ENCODE measurements around the gene MAPK8.
A peak's percentile ranks its signal among the peaks of the same experiment; 100 is the strongest.

Gene MAPK8

DNA sequence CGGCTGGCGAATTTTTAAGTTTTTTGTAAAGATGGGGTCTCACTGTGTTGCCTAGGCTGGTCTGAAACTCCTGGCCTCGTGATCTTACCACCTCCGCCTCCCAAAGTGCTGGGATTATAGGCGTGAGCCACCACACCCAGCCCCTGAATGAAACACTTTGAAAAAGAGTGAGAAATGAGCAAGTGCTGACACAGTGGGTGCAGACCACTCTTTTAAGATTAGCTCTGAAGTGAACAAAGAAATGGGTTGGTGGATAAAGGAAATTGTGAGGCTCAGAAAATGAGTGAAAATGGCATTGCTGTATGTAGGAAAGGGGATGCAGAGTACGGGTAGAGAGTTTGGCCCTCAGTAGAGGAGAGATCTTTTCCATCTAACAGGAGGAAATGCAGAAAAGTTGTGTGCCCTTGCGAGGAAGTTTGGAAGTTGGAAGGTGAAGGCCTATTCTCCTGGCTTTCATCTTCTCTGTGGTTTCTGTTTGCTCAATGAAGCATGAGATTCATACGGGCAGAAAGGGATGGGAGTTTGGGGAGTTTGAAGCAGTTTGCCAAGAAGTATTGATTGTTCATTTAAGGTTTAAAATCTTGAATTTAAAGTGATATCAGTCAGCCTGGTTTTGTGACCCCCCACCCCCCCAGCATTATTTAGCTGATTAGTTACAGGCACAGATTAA is 11.0 kb downstream of the MAPK8 start:
- TF ChIP-seq, protein P1, sequence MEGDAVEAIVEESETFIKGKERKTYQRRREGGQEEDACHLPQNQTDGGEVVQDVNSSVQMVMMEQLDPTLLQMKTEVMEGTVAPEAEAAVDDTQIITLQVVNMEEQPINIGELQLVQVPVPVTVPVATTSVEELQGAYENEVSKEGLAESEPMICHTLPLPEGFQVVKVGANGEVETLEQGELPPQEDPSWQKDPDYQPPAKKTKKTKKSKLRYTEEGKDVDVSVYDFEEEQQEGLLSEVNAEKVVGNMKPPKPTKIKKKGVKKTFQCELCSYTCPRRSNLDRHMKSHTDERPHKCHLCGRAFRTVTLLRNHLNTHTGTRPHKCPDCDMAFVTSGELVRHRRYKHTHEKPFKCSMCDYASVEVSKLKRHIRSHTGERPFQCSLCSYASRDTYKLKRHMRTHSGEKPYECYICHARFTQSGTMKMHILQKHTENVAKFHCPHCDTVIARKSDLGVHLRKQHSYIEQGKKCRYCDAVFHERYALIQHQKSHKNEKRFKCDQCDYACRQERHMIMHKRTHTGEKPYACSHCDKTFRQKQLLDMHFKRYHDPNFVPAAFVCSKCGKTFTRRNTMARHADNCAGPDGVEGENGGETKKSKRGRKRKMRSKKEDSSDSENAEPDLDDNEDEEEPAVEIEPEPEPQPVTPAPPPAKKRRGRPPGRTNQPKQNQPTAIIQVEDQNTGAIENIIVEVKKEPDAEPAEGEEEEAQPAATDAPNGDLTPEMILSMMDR (IDR thresholded peaks at IDR 0.05; ENCODE audit: low read depth, low read length), result no peak
- TF ChIP-seq, protein P2, sequence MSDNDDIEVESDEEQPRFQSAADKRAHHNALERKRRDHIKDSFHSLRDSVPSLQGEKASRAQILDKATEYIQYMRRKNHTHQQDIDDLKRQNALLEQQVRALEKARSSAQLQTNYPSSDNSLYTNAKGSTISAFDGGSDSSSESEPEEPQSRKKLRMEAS (IDR thresholded peaks at IDR 0.05; ENCODE audit: low read depth, low read length), result no peak
- TF ChIP-seq POLR2A (IDR thresholded peaks at IDR 0.05; ENCODE audit: extremely low read depth, insufficient read length), result no peak
- no peak for TF ChIP-seq MYC (IDR thresholded peaks at IDR 0.05; ENCODE audit: low read depth, low read length)
- no peak for DNase-seq (ENCODE audit: low read depth)

DNA sequence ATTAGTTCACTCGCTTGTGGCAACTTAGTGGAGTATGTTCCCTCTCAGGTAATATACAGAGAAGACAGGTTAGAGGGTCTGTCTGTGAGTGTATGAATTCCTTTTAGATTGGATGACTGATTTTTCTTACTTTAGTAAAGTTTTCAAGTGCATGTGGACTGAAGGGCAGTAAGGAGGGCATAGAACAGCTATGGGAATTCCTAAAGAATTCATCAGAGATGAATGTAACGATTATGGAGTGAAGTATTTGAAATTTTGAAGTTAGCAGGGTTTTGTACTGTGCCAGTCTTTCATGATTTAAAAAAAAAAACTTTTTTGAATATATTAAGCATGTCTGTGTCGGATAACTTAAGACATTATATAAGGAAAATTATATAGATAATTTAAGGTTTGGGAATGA is 15.5 kb downstream of the MAPK8 start:
- no peak for DNase-seq (ENCODE audit: low read depth)
- TF ChIP-seq, protein P1 (IDR thresholded peaks at IDR 0.05; ENCODE audit: low read depth, low read length), result no peak
- TF ChIP-seq POLR2A (IDR thresholded peaks at IDR 0.05; ENCODE audit: extremely low read depth, insufficient read length) (no peak), MYC (IDR thresholded peaks at IDR 0.05; ENCODE audit: low read depth, low read length) (no peak)
- TF ChIP-seq, protein P2 (IDR thresholded peaks at IDR 0.05; ENCODE audit: low read depth, low read length), result no peak
- H3K4me3 ChIP-seq (ENCODE audit: low read depth, low read length), result no peak overlapping the region

More for the DNA sequence above, 11.0 kb downstream of the MAPK8 start:
- no peak overlapping the region for H3K4me3 ChIP-seq (ENCODE audit: low read depth, low read length)

DNA sequence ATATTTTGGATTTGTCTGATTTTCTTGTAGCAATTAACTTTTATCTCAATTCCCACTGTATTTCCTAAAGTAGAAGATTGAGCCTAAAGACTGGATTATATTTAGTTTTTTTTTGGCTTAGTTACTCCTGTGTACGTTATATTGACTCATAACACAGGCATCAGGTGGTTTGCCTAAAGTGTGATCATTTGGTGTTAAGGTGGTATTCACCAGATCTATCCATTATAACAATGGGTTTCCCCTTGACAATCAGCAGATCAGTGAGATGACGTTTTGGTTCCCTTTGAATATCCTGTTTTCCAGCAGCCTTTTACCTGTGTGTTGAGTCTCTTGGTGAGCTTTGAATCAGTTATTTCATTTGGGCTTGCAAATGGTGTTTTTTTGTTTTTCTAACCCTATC is 18.1 kb downstream of the MAPK8 start:
- H3K4me3 ChIP-seq (ENCODE audit: low read depth, low read length), result no peak overlapping the region
- TF ChIP-seq MYC (IDR thresholded peaks at IDR 0.05; ENCODE audit: low read depth, low read length), result no peak
- TF ChIP-seq, protein P2 (IDR thresholded peaks at IDR 0.05; ENCODE audit: low read depth, low read length), result no peak
- no peak for TF ChIP-seq POLR2A (IDR thresholded peaks at IDR 0.05; ENCODE audit: extremely low read depth, insufficient read length)
- TF ChIP-seq, protein P1 (IDR thresholded peaks at IDR 0.05; ENCODE audit: low read depth, low read length), result no peak
- no peak for DNase-seq (ENCODE audit: low read depth)

DNA sequence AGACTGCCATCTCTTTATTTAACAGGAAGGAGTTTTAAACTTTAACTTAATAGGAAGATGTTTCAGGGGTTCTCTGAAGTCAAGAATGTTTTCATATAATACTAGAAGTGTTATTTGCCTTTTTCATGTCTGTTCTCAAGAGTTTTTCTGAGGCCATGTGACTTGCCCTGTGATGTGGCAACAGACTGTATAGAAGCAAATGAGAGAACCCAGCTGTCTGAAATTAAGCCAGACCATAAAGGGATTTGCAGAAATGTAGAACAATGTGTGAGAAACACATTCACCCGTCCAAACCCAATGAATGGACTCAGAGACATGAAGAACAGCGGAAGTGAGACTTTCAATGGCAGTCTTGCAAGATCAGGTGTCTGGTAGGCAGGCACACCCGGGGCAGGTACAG is 23.8 kb downstream of the MAPK8 start:
- no peak for TF ChIP-seq MYC (IDR thresholded peaks at IDR 0.05; ENCODE audit: low read depth, low read length)
- TF ChIP-seq, protein P2 (IDR thresholded peaks at IDR 0.05; ENCODE audit: low read depth, low read length), result peak; percentile 47
- TF ChIP-seq POLR2A (IDR thresholded peaks at IDR 0.05; ENCODE audit: extremely low read depth, insufficient read length), result no peak
- TF ChIP-seq, protein P1 (IDR thresholded peaks at IDR 0.05; ENCODE audit: low read depth, low read length), result no peak
- no peak overlapping the region for H3K4me3 ChIP-seq (ENCODE audit: low read depth, low read length)
- DNase-seq (ENCODE audit: low read depth), result no peak

DNA sequence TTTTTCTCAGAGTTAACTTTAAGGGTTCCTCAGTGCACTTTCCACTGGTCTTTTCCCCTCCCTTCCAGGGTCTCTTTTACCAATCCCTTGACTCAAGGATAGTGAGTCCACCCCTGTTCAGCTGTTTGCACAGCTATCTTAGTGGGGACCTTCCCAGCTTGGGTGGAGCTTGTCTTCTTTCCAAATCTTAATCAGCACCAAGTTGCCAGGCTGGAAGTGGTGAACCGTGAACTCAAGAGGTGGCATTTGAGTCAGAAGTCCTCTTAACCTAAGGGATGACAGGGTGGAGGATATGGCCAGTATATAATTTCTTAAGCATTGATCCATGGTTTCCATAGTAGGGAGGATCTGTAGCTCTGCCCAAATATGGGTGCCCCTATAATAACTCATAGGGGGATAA is 25.0 kb downstream of the MAPK8 start:
- no peak overlapping the region for H3K4me3 ChIP-seq (ENCODE audit: low read depth, low read length)
- no peak for DNase-seq (ENCODE audit: low read depth)
- TF ChIP-seq, protein P1 (IDR thresholded peaks at IDR 0.05; ENCODE audit: low read depth, low read length), result no peak
